H9 (cell line): Measurements from ENCODE around the gene UTF1. TPM values are rescaled to one million over a fixed set of nuclear protein-coding genes. Genes with fewer than 3 reads are reported as not detected.

Experiments
- DNase-seq: peaks from one replicate; pipeline ENCODE4 v3.0.0-alpha.2; 2017
- H2AFZ ChIP-seq: one replicate; pipeline ENCODE4 v1.6.1; 2013; ENCODE audit warnings: mild to moderate bottlenecking, low read length, control low read depth, moderate library complexity
- H2AK5ac ChIP-seq: 2 replicates; pipeline ENCODE4 v1.6.1; 2013; ENCODE audit warnings: low read length, control low read depth, mixed read lengths; ENCODE audit not compliant: insufficient read length
- H2BK120ac ChIP-seq: one replicate; pipeline ENCODE4 v1.6.1; 2013; ENCODE audit warnings: low read depth, mild to moderate bottlenecking, low read length, control low read depth, inconsistent platforms; ENCODE audit not compliant: poor library complexity, severe bottlenecking
- H2BK12ac ChIP-seq: 2 replicates; pipeline ENCODE4 v1.6.1; 2013; ENCODE audit warnings: low read length, control low read depth, mixed read lengths, low read depth; ENCODE audit not compliant: insufficient read length
- H2BK15ac ChIP-seq: 2 replicates; pipeline ENCODE4 v1.6.1; 2013; ENCODE audit warnings: low read depth, low read length, control low read depth
- H2BK20ac ChIP-seq: one replicate; pipeline ENCODE4 v1.6.1; 2013; ENCODE audit warnings: low read depth, mild to moderate bottlenecking, low read length, control low read depth, inconsistent platforms; ENCODE audit not compliant: poor library complexity, severe bottlenecking
- H2BK5ac ChIP-seq: 2 replicates; pipeline ENCODE4 v1.6.1; 2013; ENCODE audit warnings: low read length, control low read depth, mixed read lengths; ENCODE audit not compliant: insufficient read length
- H3K14ac ChIP-seq: 2 replicates; pipeline ENCODE4 v1.6.1; 2013; ENCODE audit warnings: low read length, control low read depth; ENCODE audit not compliant: insufficient read depth
- H3K18ac ChIP-seq: 2 replicates; pipeline ENCODE4 v1.6.1; 2013; ENCODE audit warnings: low read depth, mild to moderate bottlenecking, mixed read lengths, low read length, control low read depth; ENCODE audit not compliant: insufficient read length
- H3K23ac ChIP-seq: 2 replicates; pipeline ENCODE4 v1.6.1; 2013; ENCODE audit warnings: low read length, control low read depth, mixed read lengths, low read depth; ENCODE audit not compliant: insufficient read length
- H3K23me2 ChIP-seq: 2 replicates; pipeline ENCODE4 v1.6.1; 2013; ENCODE audit warnings: low read depth, mild to moderate bottlenecking, mixed read lengths, low read length, control low read depth; ENCODE audit not compliant: insufficient read length, poor library complexity, severe bottlenecking
- H3K27ac ChIP-seq: 2 replicates; pipeline ENCODE4 v1.5.1; 2013; ENCODE audit warnings: low read length, control low read depth, mixed read lengths, low read depth; ENCODE audit not compliant: insufficient read length
- H3K27me3 ChIP-seq: 2 replicates; pipeline ENCODE4 v1.6.1; 2013; ENCODE audit warnings: low read length, control low read depth, inconsistent platforms; ENCODE audit not compliant: insufficient read depth
- H3K4ac ChIP-seq: 2 replicates; pipeline ENCODE4 v1.6.1; 2013; ENCODE audit warnings: low read depth, mild to moderate bottlenecking, control low read depth, inconsistent platforms, low read length, moderate library complexity
- H3K4me1 ChIP-seq: 2 replicates; pipeline ENCODE4 v1.6.1; 2013; ENCODE audit warnings: low read length, control low read depth, inconsistent platforms; ENCODE audit not compliant: insufficient read depth
- H3K4me2 ChIP-seq: 2 replicates; pipeline ENCODE4 v1.6.1; 2013; ENCODE audit warnings: low read length, control low read depth, mixed read lengths; ENCODE audit not compliant: insufficient read length, insufficient read depth
- H3K56ac ChIP-seq: 2 replicates; pipeline ENCODE4 v1.6.1; 2013; ENCODE audit warnings: low read depth, mild to moderate bottlenecking, mixed read lengths, low read length, control low read depth; ENCODE audit not compliant: insufficient read length
- H3K79me1 ChIP-seq: 2 replicates; pipeline ENCODE4 v1.6.1; 2013; ENCODE audit warnings: low read depth, mild to moderate bottlenecking, moderate library complexity, low read length, control low read depth, inconsistent platforms; ENCODE audit not compliant: insufficient read depth, poor library complexity, severe bottlenecking
- H3K79me2 ChIP-seq: 2 replicates; pipeline ENCODE4 v1.6.1; 2013; ENCODE audit warnings: low read length, control low read depth, inconsistent platforms; ENCODE audit not compliant: insufficient read depth
- H3K9ac ChIP-seq: 2 replicates; pipeline ENCODE4 v1.6.1; 2013; ENCODE audit warnings: low read length, control low read depth, mixed read lengths; ENCODE audit not compliant: insufficient read length; ENCODE audit errors: extremely low read depth
- H3K9me3 ChIP-seq: one replicate; pipeline ENCODE4 v1.6.1; 2013; ENCODE audit warnings: low read depth, low read length, inconsistent platforms; ENCODE audit not compliant: control insufficient read depth
- H3T11ph ChIP-seq: one replicate; pipeline ENCODE4 v1.6.1; 2013; ENCODE audit warnings: mild to moderate bottlenecking, low read length, control low read depth, inconsistent platforms
- H4K20me1 ChIP-seq: one replicate; pipeline ENCODE4 v1.6.1; 2013; ENCODE audit not compliant: control insufficient read depth, insufficient read length, insufficient read depth
- H4K5ac ChIP-seq: 2 replicates; pipeline ENCODE4 v1.6.1; 2013; ENCODE audit warnings: low read depth, mild to moderate bottlenecking, mixed read lengths, low read length, control low read depth; ENCODE audit not compliant: insufficient read length
- H4K8ac ChIP-seq: replicated peaks from 2 replicates; pipeline ENCODE4 v1.6.1; 2013; ENCODE audit warnings: low read length, control low read depth, mixed read lengths, low read depth; ENCODE audit not compliant: insufficient read length
- H4K91ac ChIP-seq: 2 replicates; pipeline ENCODE4 v1.6.1; 2013; ENCODE audit warnings: low read depth, mild to moderate bottlenecking, moderate library complexity, mixed read lengths, low read length, control low read depth; ENCODE audit not compliant: insufficient read length
- H3K27ac Mint-ChIP-seq, 3 experiments: 2 replicates in 2 of 3; 3 replicates in 1 of 3; pipeline ENCODE4 v1.8.0; 2020 to 2021; ENCODE audit warnings: mixed read lengths in 3 of 3, mild to moderate bottlenecking in 1 of 3, moderate library complexity in 1 of 3
- H3K27me3 Mint-ChIP-seq: 2 replicates; pipeline ENCODE4 v1.8.0; 2021; ENCODE audit warnings: low read depth, mild to moderate bottlenecking, moderate library complexity, mixed read lengths
- H3K36me3 Mint-ChIP-seq, 3 experiments: 2 replicates in 2 of 3; 3 replicates in 1 of 3; pipeline ENCODE4 v1.8.0; 2020 to 2021; ENCODE audit warnings: low read depth in 3 of 3, mixed read lengths in 3 of 3; ENCODE audit not compliant: insufficient read depth in 1 of 3
- H3K4me1 Mint-ChIP-seq, 2 experiments: 2 replicates each; pipeline ENCODE4 v1.8.0; 2020; ENCODE audit warnings: mixed read lengths in 2 of 2
- H3K4me3 Mint-ChIP-seq, 2 experiments: 2 replicates in 1 of 2; 3 replicates in 1 of 2; pipeline ENCODE4 v1.8.0; 2020 to 2021; ENCODE audit warnings: mild to moderate bottlenecking in 2 of 2, mixed read lengths in 2 of 2, moderate library complexity in 1 of 2
- H3K9me3 Mint-ChIP-seq, 2 experiments: 2 replicates in 1 of 2; 3 replicates in 1 of 2; pipeline ENCODE4 v1.8.0; 2020; ENCODE audit warnings: mild to moderate bottlenecking in 2 of 2, mixed read lengths in 2 of 2, moderate library complexity in 1 of 2
- CTCF ChIP-seq: fragments of 200-600 bp; sonication (generic); conservative IDR thresholded peaks from 3 replicates; pipeline ENCODE4 v1.8.0; 2021; ENCODE audit warnings: antibody characterized with exemption, mild to moderate bottlenecking
- WGBS: extraction: QIAGEN DNeasy Blood & Tissue Kit; methylation state at CpG from one replicate; pipeline ENCODE4 v1.1.7; 2013; ENCODE audit warnings: missing lambda C conversion rate, low lambda C conversion rate, mixed read lengths; ENCODE audit not compliant: insufficient read length; ENCODE audit errors: extremely low coverage; 5-methylcytosine and 5-hydroxymethylcytosine counted together
- total RNA-seq: library from RNA; stranded (reverse); gene quantifications from 2 replicates; pipeline ENCODE4 v1.2.1, GENCODE V29; 2021

UTF1 gene
- total RNA-seq, 1 experiment from 2014 or later = 31.5 TPM

- no peaks in the 10 kb centered on the region for H3K79me1 ChIP-seq
- no peak for DNase-seq
- H3K27me3 ChIP-seq = no peaks in the 10 kb centered on the region; the same call in 1 of the 2 replicates
- H3T11ph ChIP-seq = no peak overlapping the region
- no peak overlapping the region; a peak in 1 of 7 replicates for H3K27ac Mint-ChIP-seq
- H3K4me1 ChIP-seq = no peaks in the 10 kb centered on the region
- H2BK12ac ChIP-seq = no peak overlapping the region
- H3K4me3 Mint-ChIP-seq = no peak overlapping the region
- H4K5ac ChIP-seq = no peak overlapping the region
- no peaks in the 10 kb centered on the region for H3K9me3 Mint-ChIP-seq
- no peak overlapping the region for H2BK5ac ChIP-seq
- H3K23me2 ChIP-seq = peaks cover 7% of the 10 kb centered on the region
- no peak overlapping the region for H3K14ac ChIP-seq
- H2BK120ac ChIP-seq = no peak overlapping the region
- no peak overlapping the region for H2BK20ac ChIP-seq
- H3K79me2 ChIP-seq = no peaks in the 10 kb centered on the region
- H3K4me2 ChIP-seq = no peak overlapping the region
- no peak overlapping the region for H3K18ac ChIP-seq
- no peak overlapping the region for H3K56ac ChIP-seq
- no peak overlapping the region for H2AK5ac ChIP-seq
- H3K9ac ChIP-seq = no peak overlapping the region
- peaks cover 8% of the 10 kb centered on the region for H3K27me3 Mint-ChIP-seq
- peaks cover 14 to 46% (median 36%) of the 10 kb centered on the region in 3 experiments; a peak in 6 of 7 replicates for H3K36me3 Mint-ChIP-seq
- no peak overlapping the region for H4K91ac ChIP-seq
- no peaks in the 10 kb centered on the region for H3K9me3 ChIP-seq
- H2BK15ac ChIP-seq = no peak overlapping the region
- H2AFZ ChIP-seq = no peak overlapping the region
- H3K23ac ChIP-seq = no peak overlapping the region
- TF ChIP-seq CTCF = no peak
- no peak overlapping the region for H3K27ac ChIP-seq
- H4K8ac ChIP-seq = no peak overlapping the region
- H4K20me1 ChIP-seq = no peaks in the 10 kb centered on the region
- peaks cover 3 to 7% of the 10 kb centered on the region in 2 experiments; a peak in 3 of 4 replicates for H3K4me1 Mint-ChIP-seq
- WGBS = no CpG with 5 or more reads among the region's 10 CpGs
- no peak overlapping the region for H3K4ac ChIP-seq
Measured at GRCh38 chr10:133280391-133281059, 50.5 kb downstream of the UTF1 start.
